Stimulated activated CD8-positive, alpha-beta memory T cell treated with anti-CD3 and anti-CD28 coated beads, Interleukin-4, amount 100 ng/mL, for 1 hour (primary cell): ENCODE data around the gene ZGLP1.

Experiments used
- DNase-seq, 2 donors: peaks; one replicate each; pipeline ENCODE4 v3.0.0-alpha.2; 2020; ENCODE audit warnings: low read depth in 2 of 2, low spot score in 1 of 2

ZGLP1 gene

GRCh38 chr19:10328558-10329429 lies 19.2 kb upstream of the ZGLP1 start:
- no peak for DNase-seq

GRCh38 chr19:10327793-10328192 lies 18.2 kb upstream of the ZGLP1 start:
- no peak for DNase-seq

GRCh38 chr19:10325732-10326131 lies 16.1 kb upstream of the ZGLP1 start:
- no peak for DNase-seq

GRCh38 chr19:10321874-10322835 lies 12.5 kb upstream of the ZGLP1 start:
- no peak for DNase-seq

GRCh38 chr19:10321417-10321797 lies 11.8 kb upstream of the ZGLP1 start:
- DNase-seq: no peak

GRCh38 chr19:10320602-10321416 lies 11.2 kb upstream of the ZGLP1 start:
- DNase-seq: no peak

- DNase-seq: no peak
These were observed 9.4 kb upstream of the ZGLP1 start for GRCh38 chr19:10318807-10319682.

GRCh38 chr19:10317857-10318462 lies 8.3 kb upstream of the ZGLP1 start:
- DNase-seq: no peak

- DNase-seq: no peak
These were observed 7.6 kb upstream of the ZGLP1 start for GRCh38 chr19:10317045-10317856.

- DNase-seq: no peak
These were observed 6.8 kb upstream of the ZGLP1 start for GRCh38 chr19:10316229-10317044.

GRCh38 chr19:10315335-10316214 lies 6.0 kb upstream of the ZGLP1 start, which contains the start of gene FDX2:
FDX2 (minus strand) TSS chr19:10316015; CDS start chr19:10315996, 19 bp downstream.
- DNase-seq: peak; percentile 82 to 88

GRCh38 chr19:10306327-10306726 lies 3.3 kb downstream of the ZGLP1 start:
- DNase-seq: no peak

- DNase-seq: no peak
These were observed 4.3 kb downstream of the ZGLP1 start for GRCh38 chr19:10305139-10305806.

- DNase-seq: no peak
These were observed 9.8 kb downstream of the ZGLP1 start for GRCh38 chr19:10299545-10300458.

GRCh38 chr19:10295847-10296591 lies 13.6 kb downstream of the ZGLP1 start:
- no peak for DNase-seq
